Hematopoietic multipotent progenitor cell treated with erythropoietin and hydrocortisone succinate and interleukin-3 and kit ligand, for 6 days (in vitro differentiated cells): ENCODE data around the gene TCAF2.
"Not testable (repeated sequence)": the region's sequence is repeated elsewhere in the genome, so short reads cannot be mapped to it uniquely, and the experiment has no call there.

Source experiments
- DNase-seq: peaks from one replicate; pipeline ENCODE4 v3.0.0-alpha.2; 2015

TCAF2 gene

DNA sequence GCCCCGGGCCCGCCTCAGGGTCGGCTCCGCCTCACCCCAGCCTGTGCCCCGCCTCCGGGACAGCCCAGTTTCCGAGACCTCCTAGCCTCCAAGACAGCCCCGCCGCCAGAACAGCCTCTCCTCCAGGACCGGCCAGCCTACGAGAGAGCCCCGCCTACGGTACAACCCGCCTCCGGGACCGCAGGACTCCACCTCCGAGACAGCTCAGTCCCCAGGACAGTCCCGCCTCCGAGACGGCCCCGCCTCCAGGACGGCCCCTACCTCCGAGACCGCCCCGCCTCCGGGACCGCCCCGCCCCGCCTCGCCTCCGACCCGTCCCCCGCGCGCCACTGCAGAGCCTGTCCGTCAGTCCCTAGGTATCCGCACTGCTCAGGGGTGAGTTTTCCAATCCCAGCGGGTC lies at the start of gene TCAF2:
Gene TCAF2 (plus strand): TSS at position 329 of the 400 bp plus-strand sequence.
- not testable (repeated sequence) for DNase-seq

DNA sequence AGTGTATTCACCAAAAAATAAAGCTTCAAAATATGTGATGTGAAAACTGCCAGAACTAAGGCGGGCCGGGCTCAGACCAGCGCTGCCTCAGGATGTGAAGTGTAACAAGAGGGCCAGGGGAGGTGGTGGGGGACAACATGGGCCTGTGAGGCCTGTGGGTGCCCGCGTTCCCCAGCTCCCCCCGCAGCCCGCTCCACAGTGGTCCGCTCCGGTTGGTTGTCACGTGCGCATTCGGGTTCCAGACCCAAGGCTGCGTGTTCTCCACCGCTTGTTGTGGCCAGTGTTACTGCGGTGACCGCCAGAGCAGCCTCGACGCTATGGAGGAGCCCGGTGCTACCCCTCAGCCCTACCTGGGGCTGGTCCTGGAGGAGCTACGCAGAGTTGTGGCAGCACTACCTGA lies 49.3 kb upstream of the TCAF2 start, which contains the start of gene CTAGE15:
Gene CTAGE15 (plus strand): TSS at position 301 of the 400 bp plus-strand sequence. CDS start 17 bp downstream, at position 318.
- not testable (repeated sequence) for DNase-seq

DNA sequence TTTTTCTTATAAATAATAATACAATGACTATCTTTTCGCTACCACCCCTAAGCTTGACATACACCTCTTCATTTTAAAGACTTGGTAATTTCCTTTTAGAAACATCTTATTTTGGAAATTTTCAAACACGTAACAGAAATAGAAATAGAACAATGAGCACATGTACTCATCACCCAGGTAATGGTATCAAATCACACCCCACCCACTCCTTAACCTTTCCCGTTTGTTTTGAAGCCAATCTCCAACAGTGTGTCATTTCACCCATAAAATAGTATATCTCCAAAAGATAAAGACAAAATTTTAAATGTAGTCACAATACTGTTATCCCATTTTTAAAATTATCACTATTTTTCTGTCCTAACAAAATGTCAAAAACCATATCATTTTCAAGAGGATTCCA lies 32.6 kb upstream of the TCAF2 start:
- not testable (repeated sequence) for DNase-seq

DNA sequence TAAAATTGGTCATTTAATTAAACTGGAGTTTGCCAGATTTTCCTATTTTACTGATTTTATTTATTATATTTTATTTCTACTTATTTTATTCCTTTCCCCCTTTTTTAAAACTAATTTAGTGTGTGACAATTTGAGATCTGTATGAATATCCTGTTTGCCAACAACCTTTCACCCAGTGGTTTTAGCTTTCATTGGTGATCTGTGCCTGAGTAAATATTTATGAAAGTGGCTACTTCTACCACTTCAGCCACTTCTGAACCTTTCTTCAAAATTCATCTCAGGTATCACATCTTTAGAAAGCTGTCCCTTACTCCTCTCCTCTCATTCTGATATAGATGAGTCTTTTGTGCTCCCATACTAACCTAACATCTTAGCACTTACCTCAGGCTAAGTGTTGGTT lies 30.9 kb upstream of the TCAF2 start:
- not testable (repeated sequence) for DNase-seq

DNA sequence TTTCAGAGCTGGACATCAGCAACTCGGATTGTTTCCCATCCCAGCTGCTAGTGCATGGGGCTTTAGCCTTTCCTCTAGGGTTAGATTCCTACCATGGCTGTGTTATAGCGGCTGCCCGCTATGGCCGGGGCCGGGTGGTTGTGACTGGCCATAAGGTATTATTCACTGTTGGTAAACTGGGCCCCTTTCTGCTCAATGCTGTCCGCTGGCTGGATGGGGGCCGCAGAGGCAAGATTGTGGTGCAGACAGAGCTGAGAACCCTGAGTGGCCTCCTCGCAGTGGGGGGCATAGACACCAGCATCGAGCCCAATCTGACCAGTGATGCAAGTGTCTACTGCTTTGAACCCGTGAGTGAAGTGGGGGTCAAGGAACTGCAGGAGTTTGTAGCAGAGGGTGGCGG lies 22.7 kb upstream of the TCAF2 start:
- DNase-seq: not testable (repeated sequence)

DNA sequence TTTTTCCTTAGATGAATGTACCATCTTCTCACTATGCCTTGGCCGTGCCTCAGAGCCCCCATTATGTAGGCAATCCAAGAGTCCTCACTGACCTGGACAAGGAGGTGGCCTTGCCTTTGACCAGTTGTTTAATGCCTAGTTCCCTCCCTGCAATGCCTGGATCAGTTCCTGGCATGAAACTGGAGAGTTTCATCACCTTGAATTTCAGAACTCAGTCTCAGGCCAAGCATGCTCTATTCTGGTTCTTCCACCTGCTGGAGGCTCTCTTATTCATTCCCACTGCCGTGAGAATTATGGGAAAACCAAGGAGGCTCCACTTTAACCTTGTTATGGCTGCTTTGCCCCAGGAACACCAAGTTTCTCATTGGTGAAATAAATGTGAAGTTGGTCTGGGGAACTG lies 17.2 kb upstream of the TCAF2 start:
- DNase-seq: not testable (repeated sequence)

DNA sequence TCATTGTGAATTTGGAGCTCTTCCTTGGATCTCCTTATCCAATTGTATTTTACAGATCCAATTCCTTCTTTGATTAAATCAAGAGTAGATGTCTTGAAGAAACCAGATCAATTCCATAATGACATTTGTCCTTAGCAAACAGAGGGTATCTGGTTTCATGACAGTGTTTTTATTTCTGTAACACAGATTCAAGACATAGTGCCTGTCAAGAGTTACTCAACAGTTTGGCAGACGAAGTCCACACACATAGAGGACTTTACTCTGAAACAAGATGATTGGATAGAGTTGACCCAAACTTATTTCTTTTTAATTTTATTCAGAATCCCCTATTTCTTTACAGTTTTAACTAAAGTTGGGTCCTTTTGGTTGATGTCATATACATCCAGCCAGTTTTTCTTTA lies 14.7 kb upstream of the TCAF2 start:
- not testable (repeated sequence) for DNase-seq

DNA sequence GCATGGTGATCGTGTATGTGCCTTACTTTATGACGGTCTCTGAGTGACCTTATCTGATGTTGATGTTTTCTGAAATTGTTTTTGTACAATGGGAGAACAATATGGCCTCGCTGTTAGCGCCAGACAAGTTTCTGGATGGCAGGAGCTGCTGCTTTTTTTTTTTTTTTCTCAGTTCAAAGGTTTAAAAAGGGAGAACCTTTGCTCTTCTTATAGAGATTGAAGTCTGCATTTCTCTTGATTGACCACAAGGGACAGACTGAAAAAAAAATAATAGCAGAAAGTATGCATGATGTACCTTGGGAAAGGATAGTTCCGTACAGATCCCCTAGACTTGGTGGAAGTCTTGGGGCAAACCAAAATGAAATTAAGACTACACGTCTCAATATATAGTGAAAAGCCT lies 5.2 kb upstream of the TCAF2 start:
- not testable (repeated sequence) for DNase-seq

DNA sequence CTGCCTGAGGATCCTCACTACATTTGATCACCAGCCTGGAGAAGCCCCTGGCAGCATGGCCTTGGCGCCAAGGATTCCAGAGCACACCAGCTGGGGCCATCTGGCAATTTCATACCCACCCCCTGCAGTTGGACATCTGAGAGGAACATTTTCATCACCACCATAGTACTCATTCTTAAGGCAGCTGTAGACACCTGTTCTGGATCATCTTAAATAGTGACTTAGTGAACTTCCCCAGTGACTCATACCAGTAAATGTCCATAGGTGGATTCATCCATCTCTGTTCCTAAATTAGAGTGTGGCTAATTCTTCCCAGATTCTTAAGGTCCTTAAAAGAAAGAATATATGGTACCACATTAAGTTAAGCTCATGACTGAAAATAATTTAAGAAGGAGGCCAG lies 3.6 kb upstream of the TCAF2 start:
- not testable (repeated sequence) for DNase-seq

DNA sequence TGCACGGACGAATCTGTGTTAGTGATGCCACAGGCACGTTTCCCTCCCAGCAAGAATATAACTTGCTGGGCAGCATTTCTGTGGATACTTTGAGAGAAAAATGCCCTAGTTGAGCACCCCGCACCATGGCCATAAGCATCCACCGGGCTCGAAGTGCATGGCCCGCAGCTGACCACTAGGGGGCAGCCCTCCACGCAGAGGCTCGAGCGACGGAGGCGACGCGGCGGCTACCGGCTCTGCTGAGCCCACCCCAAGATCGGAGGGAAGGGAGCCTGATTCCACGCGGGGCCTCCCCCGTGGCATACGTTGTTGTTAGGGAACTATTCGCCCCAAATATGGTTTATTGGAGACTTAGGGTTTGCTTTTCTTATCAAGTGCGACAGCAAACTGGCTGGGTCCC lies 716 bp upstream of the TCAF2 start:
- not testable (repeated sequence) for DNase-seq

DNA sequence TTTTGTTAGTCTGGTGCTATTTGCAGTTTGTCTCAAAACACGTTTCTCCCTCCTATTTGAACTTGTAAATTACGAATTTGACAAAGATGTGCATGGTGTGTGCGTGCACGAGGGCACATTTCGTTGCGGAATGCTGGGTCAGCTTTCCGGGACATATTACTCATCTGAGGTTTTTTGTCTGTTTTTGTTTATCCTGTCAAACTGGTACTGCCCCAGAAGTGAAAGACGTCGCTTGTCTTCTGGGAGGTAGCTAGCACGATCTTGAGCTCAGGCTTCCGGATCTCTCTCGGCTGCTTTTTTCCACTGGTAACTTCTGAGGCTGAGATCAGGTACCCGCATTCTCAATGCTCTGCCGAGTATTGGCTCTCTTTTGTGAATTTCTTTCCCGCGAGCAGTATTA lies 401 bp downstream of the TCAF2 start:
- DNase-seq: not testable (repeated sequence)

DNA sequence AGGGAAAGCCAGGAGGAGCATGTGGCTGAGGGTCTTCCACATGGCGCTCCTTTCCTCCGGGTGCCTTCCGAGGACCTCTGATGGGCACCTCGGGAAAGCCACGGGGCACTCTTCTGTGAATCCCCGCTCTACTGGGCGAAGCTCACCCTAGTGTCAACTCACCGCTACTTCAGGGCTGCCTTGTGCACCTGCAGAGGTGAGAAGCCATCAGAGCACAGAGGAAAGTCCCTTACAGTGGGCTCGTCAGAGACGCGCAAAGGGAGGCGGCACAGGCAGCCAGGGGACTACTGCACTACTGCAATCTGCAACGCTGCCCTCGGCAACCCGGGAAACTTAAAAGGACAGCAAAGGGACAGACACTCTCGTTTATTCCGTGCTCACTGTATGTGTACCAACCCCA lies 1.4 kb downstream of the TCAF2 start:
- not testable (repeated sequence) for DNase-seq

DNA sequence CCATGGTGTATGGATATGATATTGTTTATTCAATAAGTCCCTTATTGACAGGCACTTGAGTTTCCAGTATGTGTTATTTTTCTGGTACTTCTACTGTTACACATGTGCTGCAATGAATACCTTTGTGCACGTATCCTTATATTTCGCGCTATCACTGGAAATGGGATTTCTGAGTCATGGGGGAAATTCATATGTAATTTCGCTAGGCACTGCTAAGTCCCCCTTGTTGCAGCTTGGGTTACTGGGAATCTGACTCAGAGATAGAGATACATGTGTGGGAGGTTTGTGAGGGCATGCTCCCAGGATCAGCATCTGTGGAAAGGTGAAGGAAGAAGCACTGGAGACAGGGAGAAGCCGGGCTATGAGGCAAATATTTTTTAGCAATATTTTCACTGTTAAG lies 9.9 kb downstream of the TCAF2 start:
- not testable (repeated sequence) for DNase-seq

DNA sequence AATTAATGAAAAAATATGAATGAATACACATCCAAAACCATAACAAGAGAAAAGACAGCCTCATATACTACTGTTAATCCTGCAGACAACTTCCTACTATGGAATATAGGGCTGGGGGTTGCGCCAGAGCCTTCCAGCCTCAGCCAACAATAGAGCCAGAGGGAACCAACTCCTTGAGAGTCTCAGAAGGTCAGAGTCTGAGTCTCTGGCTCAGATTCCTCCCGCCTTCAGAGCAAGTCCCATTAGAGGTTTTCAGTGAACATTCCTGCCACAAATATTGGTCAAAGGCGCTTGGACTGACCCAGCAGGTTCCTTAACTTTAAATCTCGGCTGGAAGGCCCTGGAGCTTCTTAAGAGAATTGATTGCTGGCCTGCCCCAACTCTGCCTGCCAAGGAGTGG lies 11.7 kb downstream of the TCAF2 start:
- DNase-seq: not testable (repeated sequence)

DNA sequence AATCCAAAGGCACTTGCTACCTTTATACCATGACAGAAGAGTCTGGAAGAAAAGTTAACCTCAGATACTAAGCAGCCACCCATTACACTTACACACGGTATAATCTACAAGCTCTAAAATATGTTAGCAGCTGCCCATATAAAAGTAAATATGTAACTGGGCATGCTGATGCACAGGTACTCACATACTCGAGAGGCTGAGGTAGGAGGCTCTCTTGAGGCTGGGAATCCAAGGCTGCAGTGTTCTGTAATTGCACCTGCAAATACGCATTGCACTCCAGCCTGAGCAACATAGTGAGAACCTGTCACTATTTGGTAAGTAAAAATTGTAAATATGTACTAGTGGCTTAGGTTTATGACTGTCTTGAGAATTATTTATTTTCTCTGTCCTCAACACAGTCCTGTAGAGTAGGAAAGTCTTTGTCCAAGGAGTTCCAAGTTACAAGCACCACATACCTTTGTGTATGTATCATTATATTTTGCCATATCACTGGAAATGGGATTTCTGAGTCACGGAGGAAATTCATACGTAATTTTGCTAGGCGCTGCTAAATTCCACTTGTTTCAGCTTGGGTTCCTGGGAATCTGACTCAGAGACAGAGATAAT lies 12.3 kb downstream of the TCAF2 start:
- DNase-seq: not testable (repeated sequence)

DNA sequence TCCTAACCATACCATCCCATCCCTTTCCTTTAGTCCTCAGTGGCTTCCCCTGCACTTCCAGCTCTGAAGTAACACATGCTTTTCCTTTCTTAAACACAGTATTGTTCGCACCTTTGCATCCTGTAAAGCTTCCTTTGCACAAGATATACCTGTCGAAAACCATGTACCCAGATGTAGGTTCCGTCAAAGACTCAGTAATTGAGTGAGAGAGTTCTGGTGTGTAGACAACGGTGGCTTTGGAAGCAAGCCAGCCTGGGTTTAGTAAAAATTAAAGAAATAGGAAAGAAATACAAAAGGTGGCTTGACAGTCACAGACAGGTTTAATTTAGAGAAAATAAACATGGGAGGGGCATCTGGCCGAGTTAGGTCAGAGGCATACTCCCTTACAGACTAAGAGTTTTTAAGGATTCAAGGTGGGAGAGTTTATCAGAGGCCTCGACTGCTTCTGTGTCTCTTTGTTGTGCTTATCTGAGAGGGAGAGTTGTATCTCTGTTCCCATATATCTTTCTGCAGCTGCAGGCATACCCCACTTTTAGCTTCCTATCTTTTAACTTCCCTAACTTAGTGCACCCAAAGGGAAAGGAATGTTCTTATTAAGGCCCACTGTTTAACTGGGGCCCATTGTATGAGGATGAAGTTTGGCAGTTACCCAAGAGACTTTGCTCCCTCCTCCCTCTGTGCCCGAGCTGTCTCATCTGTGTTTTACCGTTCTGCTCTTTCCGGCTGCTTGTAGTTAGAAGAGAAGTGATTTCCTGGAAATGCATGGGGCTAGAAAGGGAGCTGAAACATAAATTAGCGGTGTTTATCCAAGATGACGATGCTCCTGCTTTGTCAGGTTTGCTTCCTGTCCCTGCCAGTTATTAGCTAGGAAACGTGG lies 14.8 kb downstream of the TCAF2 start:
- DNase-seq: not testable (repeated sequence)

DNA sequence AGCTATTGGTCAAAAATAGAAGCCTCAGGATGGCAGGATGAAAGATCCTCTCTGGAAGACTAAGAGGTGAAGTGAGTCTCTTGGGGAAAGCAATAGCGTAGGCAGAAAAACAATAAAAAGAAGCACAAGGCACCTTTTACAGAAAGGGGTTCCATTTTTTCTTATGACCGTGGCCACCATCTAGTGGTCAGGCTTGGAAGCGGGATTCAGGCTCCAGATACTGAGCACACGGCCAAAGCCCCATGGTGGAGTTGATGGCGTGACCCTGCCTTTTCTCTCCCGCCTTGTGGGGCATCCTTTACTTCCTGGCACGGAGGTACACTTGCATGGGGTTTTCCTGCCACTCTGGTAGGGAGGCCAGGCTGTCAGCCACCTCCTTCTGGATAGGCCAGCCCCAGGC lies 18.6 kb downstream of the TCAF2 start:
- DNase-seq: not testable (repeated sequence)

DNA sequence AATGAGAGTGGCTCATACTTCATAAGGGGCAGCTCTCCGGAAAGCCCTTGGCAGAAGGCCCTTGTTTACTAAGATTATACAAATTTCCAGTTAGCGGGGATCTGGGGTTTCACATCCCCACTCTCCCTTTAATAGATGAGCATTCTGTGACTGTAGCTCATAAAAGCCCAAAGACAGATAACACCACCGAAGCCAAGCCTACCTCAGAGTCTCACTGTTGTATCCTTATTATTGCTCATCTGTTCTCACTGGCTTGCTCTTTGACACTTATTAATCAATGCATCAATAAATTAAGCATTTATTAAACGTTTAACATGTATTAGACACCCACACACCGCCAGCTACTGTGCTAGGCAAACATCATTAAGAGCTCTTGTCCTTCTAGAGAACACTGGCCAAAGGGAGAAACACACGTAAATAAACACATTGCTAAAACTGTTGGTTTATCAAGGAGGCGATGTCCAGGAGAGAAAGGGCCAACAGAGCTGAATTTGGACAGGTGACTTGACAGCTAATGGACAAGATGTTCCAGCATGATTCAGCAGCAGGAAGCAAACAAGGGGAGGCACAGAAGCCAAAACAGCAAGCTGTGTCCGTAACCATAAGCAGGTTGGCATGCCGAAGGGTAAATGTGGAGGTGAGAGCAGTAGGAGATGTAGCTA lies 19.9 kb downstream of the TCAF2 start:
- not testable (repeated sequence) for DNase-seq

DNA sequence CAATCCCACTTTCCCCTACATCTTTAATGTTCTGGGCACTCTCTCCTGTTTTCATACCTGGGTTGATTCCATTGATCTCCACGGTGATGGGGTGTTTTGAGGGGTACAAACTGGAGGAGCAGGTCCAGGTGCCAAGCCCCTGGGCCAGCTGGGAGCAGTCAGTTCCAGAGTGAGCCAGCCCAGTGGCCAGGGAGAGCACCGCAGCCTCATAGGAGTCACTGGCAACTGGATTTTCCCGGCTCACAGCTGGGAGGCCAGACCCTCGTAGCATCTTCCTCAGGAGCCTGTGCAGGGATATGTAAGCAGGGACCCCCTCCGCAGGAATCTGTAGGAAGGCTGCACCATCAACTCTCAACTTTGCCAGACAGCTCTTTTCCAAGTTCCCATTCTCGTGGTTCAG lies 25.8 kb downstream of the TCAF2 start:
- not testable (repeated sequence) for DNase-seq

DNA sequence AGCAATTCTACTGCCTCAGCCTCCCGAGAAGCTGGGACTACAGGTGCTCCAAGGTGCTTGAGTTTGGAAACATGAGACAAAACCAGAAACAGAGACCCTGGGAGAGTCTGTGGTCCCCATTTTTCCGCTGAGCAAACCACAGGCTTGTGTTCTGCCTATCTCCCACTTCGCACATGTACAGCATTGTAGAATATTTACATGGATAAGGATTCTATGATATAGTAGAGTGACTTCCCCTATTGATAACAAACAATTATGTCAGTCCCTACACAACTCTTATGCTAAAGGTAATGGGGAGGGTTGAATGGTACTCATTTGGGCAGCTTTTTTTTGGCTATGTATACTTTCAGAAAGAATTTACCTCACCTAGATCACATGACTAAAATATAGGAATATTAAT lies 29.1 kb downstream of the TCAF2 start:
- not testable (repeated sequence) for DNase-seq

DNA sequence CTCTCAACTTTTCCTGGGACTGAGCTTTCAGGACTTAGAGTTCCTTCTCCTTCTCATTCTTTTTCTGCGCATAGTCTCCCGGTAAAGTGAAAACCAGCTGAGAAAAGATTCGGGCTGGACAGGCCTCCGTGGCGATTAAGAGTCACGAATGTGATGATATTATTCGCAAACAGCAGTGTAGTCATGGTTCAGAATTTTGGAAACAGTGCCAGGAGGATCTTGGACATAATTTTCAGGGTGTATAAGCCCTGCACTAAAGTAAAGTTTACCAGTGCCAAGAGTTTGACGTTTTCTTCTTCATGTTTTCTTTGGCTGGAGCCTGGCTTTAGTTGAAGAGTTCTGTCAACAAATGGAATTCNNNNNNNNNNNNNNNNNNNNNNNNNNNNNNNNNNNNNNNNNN lies 29.7 kb downstream of the TCAF2 start:
- not testable (repeated sequence) for DNase-seq
